Measurements from ENCODE around the gene ZDHHC11B. TPM values are rescaled to one million over a fixed set of nuclear protein-coding genes. Genes with fewer than 3 reads are reported as not detected.

The ZDHHC11B gene
- total and polyA plus RNA-seq, 2 experiments from 2014 or later, result not detected

DNA sequence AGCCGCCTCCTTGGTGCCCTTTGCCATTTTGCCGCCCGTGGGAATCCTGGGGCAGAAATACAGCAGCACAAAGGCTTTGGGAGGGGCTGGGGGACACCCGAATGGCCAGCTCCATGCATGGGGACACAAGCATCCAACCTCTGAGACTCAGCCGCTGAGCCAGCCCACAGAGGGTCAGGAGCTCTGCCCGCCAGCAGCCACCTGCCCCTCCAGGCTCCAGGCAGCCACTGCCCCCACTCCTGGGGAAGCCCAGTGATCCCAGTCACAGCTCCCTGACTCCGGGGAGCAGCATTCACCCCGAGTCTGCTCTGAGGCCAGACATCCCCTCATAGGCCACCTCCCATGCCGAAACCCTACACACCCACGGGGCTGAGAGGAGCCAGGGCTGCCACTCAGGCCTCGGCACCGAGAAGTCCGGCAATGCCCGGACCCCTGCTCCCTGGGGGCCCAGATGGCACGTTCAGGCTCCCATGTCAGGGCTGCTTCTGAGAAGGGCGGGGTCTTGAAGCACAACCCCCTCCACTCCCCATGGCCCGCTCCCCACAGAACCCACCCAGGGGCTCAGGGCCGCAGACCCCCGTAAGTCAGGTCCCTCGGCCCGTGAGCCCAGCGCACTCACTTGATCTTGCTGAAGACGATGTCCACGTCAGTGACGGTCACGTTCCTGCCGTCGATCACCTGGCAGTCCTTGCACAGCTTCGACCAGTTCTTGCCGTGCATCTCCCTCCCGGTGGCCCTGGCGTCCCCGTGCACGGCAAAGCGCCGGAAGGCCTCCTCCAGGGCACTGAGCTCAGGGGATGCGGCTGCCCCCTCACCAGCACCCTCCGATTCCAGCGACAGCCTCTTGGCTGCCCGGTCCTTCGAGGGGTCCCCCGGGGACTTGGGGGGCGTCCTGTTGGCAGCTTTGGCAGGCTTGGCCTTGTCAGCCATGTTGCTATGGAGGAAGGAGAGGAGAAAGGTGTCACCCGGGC lies 107.1 kb downstream of the ZDHHC11B start:
- H3K4me1 ChIP-seq (ENCODE audit: insufficient read depth), result no peaks in the 10 kb centered on the region
- H2AFZ ChIP-seq, result no peak overlapping the region
- in situ Hi-C loops (cut with MboI), result no loop called here
- no peak overlapping the region for H3K4me2 ChIP-seq (ENCODE audit: unreplicated experiment)
- TF ChIP-seq EZH2 (IDR thresholded peaks at IDR 0.05; ENCODE audit: insufficient read depth, poor library complexity, severe bottlenecking) (no peak), EZH2phosphoT487 (IDR thresholded peaks at IDR 0.05; ENCODE audit: insufficient read depth, low read depth) (no peak)
- no peaks in the 10 kb centered on the region for H3K9me2 ChIP-seq (ENCODE audit: insufficient read depth)
- no peak for DNase-seq
- no peak overlapping the region for H3K4me3 ChIP-seq
- H3F3A ChIP-seq (ENCODE audit: insufficient read depth), result no peaks in the 10 kb centered on the region
- no peak overlapping the region for H3K9ac ChIP-seq
- H3K27ac ChIP-seq, result no peak overlapping the region
- no peaks in the 10 kb centered on the region for H4K20me1 ChIP-seq (ENCODE audit: insufficient read depth)
- H3K79me2 ChIP-seq (ENCODE audit: insufficient read depth), result no peaks in the 10 kb centered on the region
- H3K36me3 ChIP-seq (ENCODE audit: low read depth), result no peaks in the 10 kb centered on the region
- peaks cover 19% of the 10 kb centered on the region for H3K27me3 ChIP-seq (replicated peaks; ENCODE audit: insufficient read depth)
- WGBS, 2 experiments (ENCODE audit: low coverage in 1 of 2, low lambda C conversion rate in 2 of 2, missing lambda C conversion rate in 2 of 2), result 86 to 88% methylated on average over 37 to 44 of the region's 44 CpGs
- H3K9me3 ChIP-seq (ENCODE audit: low read depth), result no peaks in the 10 kb centered on the region

DNA sequence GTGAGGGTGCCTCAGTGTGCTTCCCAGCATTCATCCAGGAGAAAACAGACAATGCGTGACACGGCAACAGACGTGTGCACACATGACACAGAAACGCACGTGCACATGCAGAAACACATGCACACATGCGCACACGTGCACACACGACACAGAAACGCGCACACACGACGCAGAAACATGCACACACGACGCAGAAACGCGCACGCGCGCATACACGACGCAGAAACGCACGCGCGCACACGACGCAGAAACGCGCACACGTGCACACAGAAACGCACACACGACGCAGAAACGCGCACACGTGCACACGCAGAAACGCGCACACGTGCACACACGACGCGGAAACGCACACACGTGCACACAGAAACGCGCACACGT lies 107.8 kb downstream of the ZDHHC11B start:
- Histone ChIP-seq H3K4me3 (no peak overlapping the region), H3K4me2 (ENCODE audit: unreplicated experiment) (no peak overlapping the region), H3K9me3 (ENCODE audit: low read depth) (no peaks in the 10 kb centered on the region), H3K9me2 (ENCODE audit: insufficient read depth) (no peaks in the 10 kb centered on the region), H3K79me2 (ENCODE audit: insufficient read depth) (no peaks in the 10 kb centered on the region), H3F3A (ENCODE audit: insufficient read depth) (no peaks in the 10 kb centered on the region), H2AFZ (no peak overlapping the region), H3K9ac (no peak overlapping the region), H3K27me3 (replicated peaks; ENCODE audit: insufficient read depth) (peaks cover 24% of the 10 kb centered on the region), H4K20me1 (ENCODE audit: insufficient read depth) (no peaks in the 10 kb centered on the region), H3K36me3 (ENCODE audit: low read depth) (no peaks in the 10 kb centered on the region), H3K4me1 (ENCODE audit: insufficient read depth) (no peaks in the 10 kb centered on the region), H3K27ac (no peak overlapping the region)
- no peak for DNase-seq
- in situ Hi-C loops (cut with MboI), result no loop called here
- 91 to 95% methylated on average over 38 to 48 of the region's 48 CpGs for WGBS, 2 experiments (ENCODE audit: low coverage in 1 of 2, low lambda C conversion rate in 2 of 2, missing lambda C conversion rate in 2 of 2)
- TF ChIP-seq EZH2phosphoT487 (IDR thresholded peaks at IDR 0.05; ENCODE audit: insufficient read depth, low read depth) (no peak), EZH2 (IDR thresholded peaks at IDR 0.05; ENCODE audit: insufficient read depth, poor library complexity, severe bottlenecking) (no peak)

DNA sequence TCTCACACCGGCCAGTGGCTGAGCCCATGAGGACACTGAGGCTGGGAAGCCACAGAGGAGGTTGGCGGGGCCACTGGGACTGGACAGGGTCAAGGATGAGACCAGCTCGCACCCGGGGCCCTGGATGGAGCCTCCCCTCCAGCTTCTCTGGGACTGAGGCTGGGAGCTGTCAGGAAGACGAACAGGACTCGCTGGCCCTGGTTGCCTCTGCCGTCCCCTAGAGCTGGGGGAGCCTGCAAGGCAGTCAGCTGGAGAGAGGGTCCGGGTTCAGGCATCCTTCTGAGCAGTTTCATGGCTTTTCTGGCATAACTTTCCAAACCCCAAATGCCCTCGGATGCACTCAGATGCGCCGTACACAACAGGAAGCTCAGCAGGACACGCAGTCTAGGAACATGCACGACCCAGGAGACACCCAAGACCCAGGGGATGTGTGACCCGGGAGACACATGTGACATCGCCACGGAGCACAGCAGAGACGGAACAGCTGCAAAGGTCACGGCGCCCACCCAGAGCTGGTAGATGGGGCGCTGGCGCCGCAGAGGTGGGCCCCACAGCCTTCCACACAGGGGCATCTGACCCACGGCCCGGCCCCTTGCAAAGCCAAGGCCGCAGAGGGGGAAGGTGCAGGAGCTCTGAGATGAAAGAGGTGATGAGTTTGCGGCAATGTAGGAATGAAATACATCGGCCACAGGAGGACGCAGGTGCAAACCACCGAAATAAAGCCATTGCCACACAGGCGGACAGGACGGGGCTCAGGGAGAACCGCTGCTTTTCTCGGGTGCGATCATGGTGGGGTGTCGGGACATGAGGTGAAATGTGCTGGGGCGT lies 108.4 kb downstream of the ZDHHC11B start:
- H3K79me2 ChIP-seq (ENCODE audit: insufficient read depth), result no peaks in the 10 kb centered on the region
- no peak for TF ChIP-seq EZH2 (IDR thresholded peaks at IDR 0.05; ENCODE audit: insufficient read depth, poor library complexity, severe bottlenecking)
- TF ChIP-seq EZH2phosphoT487 (IDR thresholded peaks at IDR 0.05; ENCODE audit: insufficient read depth, low read depth), result no peak
- H2AFZ ChIP-seq, result no peak overlapping the region
- no peak overlapping the region for H3K4me3 ChIP-seq
- H3K4me1 ChIP-seq (ENCODE audit: insufficient read depth), result no peaks in the 10 kb centered on the region
- no peaks in the 10 kb centered on the region for H3K9me2 ChIP-seq (ENCODE audit: insufficient read depth)
- no peak for DNase-seq
- no peaks in the 10 kb centered on the region for H3K9me3 ChIP-seq (ENCODE audit: low read depth)
- 82% methylated on average over 32 to 36 of the region's 36 CpGs for WGBS, 2 experiments (ENCODE audit: low coverage in 1 of 2, low lambda C conversion rate in 2 of 2, missing lambda C conversion rate in 2 of 2)
- no peaks in the 10 kb centered on the region for H3K36me3 ChIP-seq (ENCODE audit: low read depth)
- no peak overlapping the region for H3K9ac ChIP-seq
- no peak overlapping the region for H3K27ac ChIP-seq
- no peaks in the 10 kb centered on the region for H3F3A ChIP-seq (ENCODE audit: insufficient read depth)
- H4K20me1 ChIP-seq (ENCODE audit: insufficient read depth), result no peaks in the 10 kb centered on the region
- in situ Hi-C loops (cut with MboI), result no loop called here
- peaks cover 24% of the 10 kb centered on the region for H3K27me3 ChIP-seq (replicated peaks; ENCODE audit: insufficient read depth)
- no peak overlapping the region for H3K4me2 ChIP-seq (ENCODE audit: unreplicated experiment)

DNA sequence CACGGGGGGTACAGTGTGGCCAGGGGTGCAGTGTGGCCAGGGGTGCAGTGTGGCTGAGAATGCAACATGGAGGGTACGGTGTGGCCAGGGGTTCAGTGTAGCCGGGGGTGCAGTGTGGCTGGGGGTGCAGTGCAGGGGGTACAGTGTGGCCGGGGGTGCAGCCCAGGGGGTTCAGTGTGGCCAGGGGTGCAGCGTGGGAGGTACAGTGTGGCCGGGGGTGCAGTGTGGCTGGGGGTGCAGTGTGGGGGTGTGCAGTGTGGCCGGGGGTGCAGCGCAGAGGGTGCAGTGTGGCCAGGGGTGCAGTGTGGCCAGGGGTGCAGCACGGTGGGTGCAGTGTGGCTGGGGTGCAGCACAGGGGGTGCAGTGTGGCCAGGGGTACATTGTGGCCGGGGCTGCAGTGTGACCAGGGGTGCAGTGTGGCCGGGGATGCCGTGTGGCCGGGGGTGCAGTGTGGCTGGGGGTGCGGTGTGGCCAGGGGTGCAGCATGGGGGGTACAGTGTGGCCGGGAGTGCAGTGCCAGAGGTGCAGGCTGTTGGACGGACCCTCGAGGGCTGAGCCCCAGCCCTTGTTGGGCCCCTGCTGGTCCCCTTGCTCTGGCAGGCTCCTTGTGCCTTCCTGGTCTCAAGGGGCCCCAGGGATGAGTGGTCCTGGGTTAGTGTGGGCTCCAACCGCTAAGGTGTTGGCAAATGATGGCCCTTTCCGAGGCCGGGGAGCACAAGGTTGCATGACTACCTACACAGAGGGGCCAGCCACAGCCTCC lies 109.2 kb downstream of the ZDHHC11B start:
- peaks cover 24% of the 10 kb centered on the region for H3K27me3 ChIP-seq (replicated peaks; ENCODE audit: insufficient read depth)
- H3K4me1 ChIP-seq (ENCODE audit: insufficient read depth), result no peaks in the 10 kb centered on the region
- H3K9me3 ChIP-seq (ENCODE audit: low read depth), result no peaks in the 10 kb centered on the region
- no peak overlapping the region for H3K9ac ChIP-seq
- TF ChIP-seq EZH2 (IDR thresholded peaks at IDR 0.05; ENCODE audit: insufficient read depth, poor library complexity, severe bottlenecking) (no peak), EZH2phosphoT487 (IDR thresholded peaks at IDR 0.05; ENCODE audit: insufficient read depth, low read depth) (no peak)
- no peak overlapping the region for H2AFZ ChIP-seq
- DNase-seq, result no peak
- no peaks in the 10 kb centered on the region for H3K9me2 ChIP-seq (ENCODE audit: insufficient read depth)
- no peak overlapping the region for H3K4me2 ChIP-seq (ENCODE audit: unreplicated experiment)
- no peaks in the 10 kb centered on the region for H3K36me3 ChIP-seq (ENCODE audit: low read depth)
- in situ Hi-C loops (cut with MboI), result no loop called here
- H4K20me1 ChIP-seq (ENCODE audit: insufficient read depth), result no peaks in the 10 kb centered on the region
- 62 to 81% methylated on average over 7 to 20 of the region's 20 CpGs for WGBS, 2 experiments (ENCODE audit: low coverage in 1 of 2, low lambda C conversion rate in 2 of 2, missing lambda C conversion rate in 2 of 2)
- H3F3A ChIP-seq (ENCODE audit: insufficient read depth), result no peaks in the 10 kb centered on the region
- H3K27ac ChIP-seq, result no peak overlapping the region
- H3K4me3 ChIP-seq, result no peak overlapping the region
- no peaks in the 10 kb centered on the region for H3K79me2 ChIP-seq (ENCODE audit: insufficient read depth)
